ENCODE measurements around the gene GOSR2. TPM values are rescaled to one million over a fixed set of nuclear protein-coding genes. Genes with fewer than 3 reads are reported as not detected.
A peak's percentile ranks its signal among the peaks of the same experiment; 100 is the strongest.
"Not testable (repeated sequence)": the region's sequence is repeated elsewhere in the genome, so short reads cannot be mapped to it uniquely, and the experiment has no call there.

GOSR2 gene
- total RNA-seq, 3 donors from 2014 or later (not counting 1 experiment from before 2014, with no cell fraction given) = 55.7 to 66.7 (median 59.1) TPM

DNA sequence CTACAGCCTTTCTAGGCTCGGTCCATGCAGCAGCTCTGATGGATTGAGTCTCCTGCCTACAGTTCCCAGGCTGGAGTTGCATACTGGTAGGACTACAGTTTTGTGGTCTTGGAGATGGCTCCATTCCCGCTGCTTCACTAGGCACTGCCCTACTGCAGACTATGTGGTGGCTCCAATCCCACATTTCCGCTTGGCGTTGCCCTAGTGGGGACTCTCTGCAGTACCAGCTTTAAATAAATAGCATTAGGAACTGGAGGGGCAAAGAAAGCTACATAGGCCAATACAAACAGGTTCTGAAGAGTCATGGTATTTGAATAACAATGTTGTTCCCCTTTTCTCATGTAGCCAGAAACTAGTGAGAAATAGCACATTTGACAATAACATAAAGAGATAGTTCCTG lies 5.4 kb upstream of the GOSR2 start:
- H3K4me1 Mint-ChIP-seq = peaks cover 3% of the 10 kb centered on the region in 2 donors
- WGBS (ENCODE audit: insufficient coverage) = 70% methylated on average over 4 of the region's 4 CpGs
- Histone ChIP-seq H3K9me3 (ENCODE audit: control insufficient read depth, insufficient read depth, low read length) (no peaks in the 10 kb centered on the region), H3K27me3 (ENCODE audit: control insufficient read depth, insufficient read depth, low read length) (no peaks in the 10 kb centered on the region), H3K4me3 (ENCODE audit: low read length) (no peak overlapping the region), H3K36me3 (ENCODE audit: control insufficient read depth, insufficient read depth, low read length) (no peaks in the 10 kb centered on the region), H3K4me1 (ENCODE audit: control insufficient read depth, insufficient read depth, low read length) (no peaks in the 10 kb centered on the region), H3K27ac (ENCODE audit: low read length) (no peak overlapping the region)
- TF ChIP-seq CTCF (IDR thresholded peaks at IDR 0.05) = no peak
- no peaks in the 10 kb centered on the region for H3K9me3 Mint-ChIP-seq
- DNase-seq (no peak), ATAC-seq (no peak)
- H3K4me3 Mint-ChIP-seq = no peak overlapping the region
- intact Hi-C loops (cut with micrococcal nuclease) = no loop called here
- peaks cover 3 to 13% of the 10 kb centered on the region in 2 donors for H3K27me3 Mint-ChIP-seq (ENCODE audit: low read depth in 2 of 2)
- H3K27ac Mint-ChIP-seq = no peak overlapping the region
- H3K36me3 Mint-ChIP-seq = no peaks in the 10 kb centered on the region

- Mint-ChIP-seq H3K27me3 (ENCODE audit: low read depth in 2 of 2) (peaks cover 1 to 13% of the 10 kb centered on the region in 2 donors), H3K4me1 (peaks cover 45 to 46% of the 10 kb centered on the region in 2 donors), H3K4me3 (peak overlapping the region; percentile 68), H3K27ac (peak overlapping the region; percentile 97 to 99)
- H3K36me3 Mint-ChIP-seq; H3K27me3 ChIP-seq (ENCODE audit: control insufficient read depth, insufficient read depth, low read length); intact Hi-C loops (cut with micrococcal nuclease); H3K4me3 ChIP-seq (ENCODE audit: low read length); H3K4me1 ChIP-seq (ENCODE audit: control insufficient read depth, insufficient read depth, low read length); H3K36me3 ChIP-seq (ENCODE audit: control insufficient read depth, insufficient read depth, low read length); H3K9me3 ChIP-seq (ENCODE audit: control insufficient read depth, insufficient read depth, low read length); ATAC-seq; DNase-seq; H3K9me3 Mint-ChIP-seq; H3K27ac ChIP-seq (ENCODE audit: low read length): not testable (repeated sequence)
- WGBS (ENCODE audit: insufficient coverage) = 79% methylated on average over 3 of the region's 4 CpGs
Measured at GRCh38 chr17:46921962-46922361, 998 bp upstream of the GOSR2 start.

DNA sequence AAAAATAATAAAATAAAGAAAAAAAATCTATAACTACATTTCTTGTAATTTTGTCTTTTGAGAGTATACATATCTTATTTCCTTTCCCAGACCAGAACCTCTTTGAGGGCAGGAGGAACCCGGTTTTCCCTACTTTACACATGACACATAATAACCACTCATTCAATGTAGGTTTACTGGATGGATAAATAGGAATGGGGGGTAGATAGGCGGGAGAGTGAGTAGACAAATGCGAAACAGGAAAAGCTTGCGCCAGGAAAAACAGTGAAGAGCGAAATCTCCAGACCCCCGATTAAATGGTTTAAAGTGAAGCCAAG lies 515 bp upstream of the GOSR2 start:
- Mint-ChIP-seq H3K9me3 (no peaks in the 10 kb centered on the region), H3K27me3 (ENCODE audit: low read depth in 2 of 2) (peaks cover 0 to 13% of the 10 kb centered on the region in 2 donors), H3K27ac (peak overlapping the region; percentile 97 to 99), H3K4me3 (peak overlapping the region; percentile 95), H3K36me3 (no peaks in the 10 kb centered on the region), H3K4me1 (peaks cover 49 to 51% of the 10 kb centered on the region in 2 donors)
- intact Hi-C loops (cut with micrococcal nuclease) = no loop called here
- Histone ChIP-seq H3K9me3 (ENCODE audit: control insufficient read depth, insufficient read depth, low read length) (no peaks in the 10 kb centered on the region), H3K27ac (ENCODE audit: low read length) (peak overlapping the region; percentile 93), H3K4me3 (ENCODE audit: low read length) (peak overlapping the region; percentile 63), H3K27me3 (ENCODE audit: control insufficient read depth, insufficient read depth, low read length) (no peaks in the 10 kb centered on the region), H3K4me1 (ENCODE audit: control insufficient read depth, insufficient read depth, low read length) (no peaks in the 10 kb centered on the region), H3K36me3 (ENCODE audit: control insufficient read depth, insufficient read depth, low read length) (no peaks in the 10 kb centered on the region)
- 0% methylated on average over 5 of the region's 6 CpGs for WGBS (ENCODE audit: insufficient coverage)
- no peak for TF ChIP-seq CTCF (IDR thresholded peaks at IDR 0.05)
- DNase-seq (no peak), ATAC-seq (peak in 1 of 3 donors; percentile 1)

DNA sequence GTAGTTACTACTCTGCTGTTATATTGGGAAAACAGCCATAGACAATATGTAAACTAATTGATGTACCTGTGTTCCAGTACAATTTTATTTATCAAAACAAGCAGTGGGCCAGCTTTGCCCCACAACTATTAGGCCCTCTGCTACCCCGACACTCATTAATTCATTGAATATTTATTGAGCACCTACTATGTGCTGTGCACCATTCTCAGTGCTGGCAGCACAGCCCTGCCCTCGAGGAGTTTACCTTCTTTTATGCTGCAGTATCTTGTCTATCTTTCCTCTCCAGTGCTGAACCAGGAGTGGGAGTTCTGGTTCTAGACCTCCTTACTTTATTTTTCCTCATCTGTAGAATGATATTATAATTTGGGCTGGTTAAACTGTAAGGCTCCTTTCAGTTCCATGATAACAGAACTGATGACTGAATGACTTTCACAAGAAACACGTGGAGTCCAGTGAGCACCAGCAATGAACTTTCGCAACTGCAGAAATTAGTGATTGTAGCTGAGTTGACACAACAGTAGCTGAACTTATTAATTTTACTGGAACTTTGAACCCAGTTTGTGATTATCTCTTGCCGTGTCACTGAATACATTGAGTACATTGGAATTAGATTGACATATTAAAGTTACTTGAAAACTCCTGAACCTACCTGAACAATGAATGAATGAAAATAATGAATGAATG lies 2.4 kb downstream of the GOSR2 start:
- Mint-ChIP-seq H3K36me3 (peaks cover 5% of the 10 kb centered on the region), H3K4me1 (peaks cover 67 to 71% of the 10 kb centered on the region in 2 donors)

More for the DNA sequence above, 2.4 kb downstream of the GOSR2 start:
- Mint-ChIP-seq H3K27ac (peak overlapping the region in 1 of 2 donors; percentile 38), H3K27me3 (ENCODE audit: low read depth in 2 of 2) (peaks cover 0 to 6% of the 10 kb centered on the region in 2 donors), H3K4me3 (peak overlapping the region; percentile 55), H3K9me3 (no peaks in the 10 kb centered on the region)
- DNase-seq (no peak), ATAC-seq (no peak)
- no peaks in the 10 kb centered on the region for H3K4me1 ChIP-seq (ENCODE audit: control insufficient read depth, insufficient read depth, low read length)
- H3K9me3 ChIP-seq (ENCODE audit: control insufficient read depth, insufficient read depth, low read length) = no peaks in the 10 kb centered on the region
- intact Hi-C loops (cut with micrococcal nuclease) = no loop called here
- H3K27ac ChIP-seq (ENCODE audit: low read length) = no peak overlapping the region
- 89% methylated on average over 5 of the region's 5 CpGs for whole genome bisulfite sequencing (ENCODE audit: insufficient coverage)
- peaks cover 7% of the 10 kb centered on the region for H3K36me3 ChIP-seq (ENCODE audit: control insufficient read depth, insufficient read depth, low read length)
- H3K27me3 ChIP-seq (ENCODE audit: control insufficient read depth, insufficient read depth, low read length) = no peaks in the 10 kb centered on the region
- no peak overlapping the region for H3K4me3 ChIP-seq (ENCODE audit: low read length)
- no peak for TF ChIP-seq CTCF (IDR thresholded peaks at IDR 0.05)

All from natural killer cell (primary cell).